Left hindlimb (tissue), 1 donor: ENCODE data around the gene CCDC14.
"Not testable (repeated sequence)": the region's sequence is repeated elsewhere in the genome, so short reads cannot be mapped to it uniquely, and the experiment has no call there.

Experiments
- DNase-seq: peaks from one replicate; pipeline ENCODE4 v3.0.0-alpha.2; 2018

The CCDC14 gene, protein sequence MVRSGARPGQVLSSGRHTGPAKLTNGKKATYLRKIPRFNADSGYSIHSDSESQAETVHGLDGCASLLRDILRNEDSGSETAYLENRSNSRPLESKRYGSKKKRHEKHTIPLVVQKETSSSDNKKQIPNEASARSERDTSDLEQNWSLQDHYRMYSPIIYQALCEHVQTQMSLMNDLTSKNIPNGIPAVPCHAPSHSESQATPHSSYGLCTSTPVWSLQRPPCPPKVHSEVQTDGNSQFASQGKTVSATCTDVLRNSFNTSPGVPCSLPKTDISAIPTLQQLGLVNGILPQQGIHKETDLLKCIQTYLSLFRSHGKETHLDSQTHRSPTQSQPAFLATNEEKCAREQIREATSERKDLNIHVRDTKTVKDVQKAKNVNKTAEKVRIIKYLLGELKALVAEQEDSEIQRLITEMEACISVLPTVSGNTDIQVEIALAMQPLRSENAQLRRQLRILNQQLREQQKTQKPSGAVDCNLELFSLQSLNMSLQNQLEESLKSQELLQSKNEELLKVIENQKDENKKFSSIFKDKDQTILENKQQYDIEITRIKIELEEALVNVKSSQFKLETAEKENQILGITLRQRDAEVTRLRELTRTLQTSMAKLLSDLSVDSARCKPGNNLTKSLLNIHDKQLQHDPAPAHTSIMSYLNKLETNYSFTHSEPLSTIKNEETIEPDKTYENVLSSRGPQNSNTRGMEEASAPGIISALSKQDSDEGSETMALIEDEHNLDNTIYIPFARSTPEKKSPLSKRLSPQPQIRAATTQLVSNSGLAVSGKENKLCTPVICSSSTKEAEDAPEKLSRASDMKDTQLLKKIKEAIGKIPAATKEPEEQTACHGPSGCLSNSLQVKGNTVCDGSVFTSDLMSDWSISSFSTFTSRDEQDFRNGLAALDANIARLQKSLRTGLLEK

DNA sequence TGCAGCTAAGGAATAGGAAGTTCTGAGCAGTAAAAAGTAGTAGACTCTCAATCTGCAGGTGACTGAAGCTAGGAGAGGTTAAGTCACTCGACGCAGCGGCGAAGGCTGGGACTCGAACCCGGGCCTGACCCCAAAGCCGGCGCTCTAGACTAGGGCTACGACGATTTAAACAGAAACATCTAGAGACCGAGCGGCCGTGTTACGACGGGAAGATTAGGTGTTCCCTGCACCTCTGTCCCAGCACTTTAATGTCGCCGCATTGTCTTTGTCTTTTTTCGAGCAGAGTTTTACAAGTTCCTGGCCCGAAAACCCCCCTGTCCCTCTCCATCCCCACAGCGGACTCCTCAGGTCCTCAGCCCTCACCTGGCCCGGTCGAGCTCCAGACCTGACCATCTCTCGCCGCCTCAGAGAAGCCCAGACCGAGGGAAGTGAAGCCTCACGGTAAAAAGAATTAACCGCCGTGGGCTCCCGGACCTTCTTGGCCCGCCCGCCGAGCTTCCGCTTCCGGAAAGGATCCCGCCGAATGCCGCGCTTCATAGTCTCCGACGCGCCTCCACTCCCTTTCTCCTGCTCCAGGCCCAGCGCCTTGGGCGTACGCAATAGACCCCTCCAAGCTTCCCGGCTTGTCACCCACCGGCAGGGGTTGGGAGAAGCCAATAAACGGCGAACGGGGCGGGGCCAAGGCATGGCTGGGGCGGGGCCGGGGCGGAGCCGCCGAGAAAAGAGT, at the start of gene CCDC14:
Gene CCDC14, minus strand, starts transcription at position 449 of the 727 bp plus-strand sequence. Its CDS starts 56 bp downstream, at position 393.
- DNase-seq = peak; percentile 98

GRCh38 chr3:124008321-124008720, 47.3 kb upstream of the CCDC14 start:
- DNase-seq = not testable (repeated sequence)

DNA sequence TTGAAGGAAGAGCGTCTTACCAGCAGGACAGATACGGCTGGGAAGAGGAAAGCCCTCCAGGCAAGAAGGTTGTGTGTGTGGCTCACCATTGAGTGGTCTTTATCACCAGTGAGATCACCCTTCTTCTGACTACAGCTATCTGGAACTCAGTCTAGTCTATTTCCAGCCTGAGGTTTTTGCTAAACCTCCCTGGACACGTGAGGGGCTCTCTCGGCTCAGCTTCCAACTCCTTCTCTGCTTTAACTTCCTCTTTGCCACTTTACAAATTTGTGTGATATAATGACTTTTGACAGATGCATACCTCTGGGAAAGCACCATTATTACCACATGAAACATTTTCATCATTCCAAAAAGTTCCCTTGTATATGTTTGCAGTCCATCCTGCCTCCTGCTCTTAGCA, 46.2 kb upstream of the CCDC14 start:
- DNase-seq = no peak

DNA sequence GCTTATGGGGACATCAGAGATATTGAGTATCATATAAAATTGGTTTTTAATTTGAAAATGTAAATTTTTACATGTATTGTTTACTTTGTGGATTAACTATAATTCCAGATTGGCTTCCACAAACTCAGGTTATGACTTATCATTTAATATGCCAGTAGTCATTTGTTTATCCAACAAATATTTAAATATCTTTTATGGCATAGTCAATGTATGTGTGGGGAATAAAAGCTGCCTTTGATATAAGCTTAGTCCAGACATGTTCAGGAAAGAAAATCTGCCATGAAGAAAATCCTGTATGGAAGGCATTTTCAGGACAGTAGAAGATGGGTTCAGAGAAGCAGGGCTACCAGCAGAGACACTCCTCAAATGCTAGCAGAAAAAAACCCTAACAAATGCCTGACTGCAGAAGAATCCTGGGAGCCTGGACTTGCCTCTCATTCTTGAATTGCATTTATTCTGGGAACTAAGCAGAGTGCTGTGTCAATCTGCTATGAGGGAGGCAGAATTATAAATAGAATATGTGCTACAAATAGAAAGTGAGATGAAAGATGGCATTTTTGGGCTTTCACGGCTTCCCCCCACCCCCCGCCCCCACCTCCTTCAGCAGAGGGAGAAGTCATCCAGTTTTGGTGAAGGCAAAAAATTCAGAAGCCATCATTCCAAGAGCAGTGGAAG, 41.5 kb upstream of the CCDC14 start:
- DNase-seq = not testable (repeated sequence)

DNA sequence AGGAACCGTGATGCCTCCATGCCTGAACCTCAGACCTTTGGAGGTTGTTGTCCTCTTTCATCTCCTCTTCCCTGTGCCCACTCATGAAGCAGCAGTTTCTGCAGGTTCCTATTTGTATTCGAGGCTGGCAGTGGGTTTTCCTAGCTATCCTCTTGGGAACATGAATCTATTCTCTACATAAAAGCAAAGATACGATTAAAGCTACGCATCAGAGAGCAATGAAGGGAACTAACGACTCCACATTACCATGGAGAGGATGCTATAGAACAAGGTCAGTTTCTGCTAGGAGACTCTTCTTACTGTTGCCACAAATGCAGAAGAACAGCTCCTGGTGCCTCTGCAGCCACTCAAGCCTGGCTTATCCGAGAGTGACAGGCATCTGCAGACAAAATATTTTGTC, 40.3 kb upstream of the CCDC14 start:
- DNase-seq = not testable (repeated sequence)

DNA sequence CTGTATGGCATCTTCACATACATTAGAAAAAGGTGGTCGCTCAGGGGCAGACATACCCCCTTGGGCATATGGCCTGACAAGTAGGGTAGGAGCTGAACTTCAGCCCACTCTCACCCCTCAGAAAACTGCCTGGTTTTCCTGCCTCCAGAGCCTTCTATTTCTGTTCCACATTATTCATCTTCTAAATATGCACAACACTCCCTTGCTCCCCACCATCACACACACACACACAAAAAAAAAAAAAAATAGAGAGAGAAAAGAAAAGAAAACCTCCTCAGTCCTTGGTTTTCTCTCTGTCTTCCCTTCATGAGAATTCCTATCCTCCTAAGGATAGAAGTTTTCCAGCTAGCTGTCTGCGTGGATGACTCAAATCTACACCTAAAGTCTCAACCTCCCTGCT, 36.5 kb upstream of the CCDC14 start:
- no peak for DNase-seq

- DNase-seq = no peak
These were observed 32.8 kb upstream of the CCDC14 start for GRCh38 chr3:123993818-123994217.

DNA sequence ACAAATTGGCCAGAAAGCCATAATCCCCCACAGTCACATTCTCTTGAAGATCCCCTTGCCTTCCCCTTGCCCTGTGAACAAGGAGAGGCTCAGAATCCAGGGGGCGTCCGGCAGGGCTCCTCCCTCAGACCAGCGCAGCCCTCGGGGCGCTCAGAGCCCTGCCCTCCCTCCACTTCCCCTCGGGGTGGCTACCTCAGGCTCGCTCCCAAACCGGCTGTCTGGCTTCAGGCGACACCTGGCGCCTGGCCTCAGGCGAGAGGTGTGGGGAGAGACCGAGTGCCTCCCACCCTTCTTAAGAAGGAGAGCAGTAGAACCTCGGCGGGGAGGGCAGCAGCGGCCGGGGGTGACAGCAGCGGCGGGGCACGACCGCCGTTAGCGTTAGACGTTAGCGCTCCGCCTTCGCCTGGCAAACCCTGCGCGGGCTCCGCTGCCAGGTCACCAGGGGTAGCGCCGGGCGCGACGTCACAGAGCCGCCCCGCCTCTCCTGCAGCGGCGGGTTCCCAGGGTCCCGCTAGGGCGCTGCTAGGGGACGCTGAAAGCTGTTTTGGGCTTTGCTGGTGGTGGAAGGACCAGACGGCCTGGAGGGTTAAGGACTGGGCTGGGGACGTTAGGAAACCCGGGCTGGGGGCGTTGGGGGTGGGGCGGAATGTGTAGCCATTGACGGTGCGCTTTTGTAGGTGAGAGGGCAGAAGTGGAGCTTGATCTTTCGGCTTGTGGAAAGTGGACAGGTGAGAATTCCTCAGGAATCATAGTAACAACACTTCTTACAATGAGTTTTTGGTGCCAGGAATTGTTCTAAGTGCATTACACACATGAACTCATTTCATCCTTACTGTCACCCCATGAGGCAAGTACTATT, 30.9 kb upstream of the CCDC14 start, which contains the start of gene ROPN1:
Gene ROPN1, minus strand, starts transcription at position 395 of the 859 bp plus-strand sequence. CDS start 11,643 bp downstream, outside the sequence.
- not testable (repeated sequence) for DNase-seq

DNA sequence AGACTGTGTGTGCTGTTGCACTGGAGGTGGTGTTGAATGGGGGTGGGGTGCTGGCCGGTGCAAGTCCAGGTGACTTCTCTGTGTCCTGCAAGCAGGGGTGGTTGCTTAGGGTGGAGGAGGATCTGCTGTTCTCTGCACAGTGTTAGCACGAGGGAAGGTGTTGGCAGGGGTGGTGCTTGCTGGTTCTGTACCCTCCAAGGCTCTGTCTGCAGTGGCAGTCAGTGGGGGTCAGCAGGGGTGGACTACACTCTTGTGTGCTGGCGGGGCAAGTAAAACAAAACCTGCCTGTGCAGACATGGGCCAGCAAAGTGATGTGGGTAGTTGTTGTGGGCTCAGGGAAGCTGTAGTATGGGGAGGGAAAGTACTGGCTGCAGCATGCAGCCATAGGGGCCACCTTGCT, 25.4 kb upstream of the CCDC14 start:
- no peak for DNase-seq

DNA sequence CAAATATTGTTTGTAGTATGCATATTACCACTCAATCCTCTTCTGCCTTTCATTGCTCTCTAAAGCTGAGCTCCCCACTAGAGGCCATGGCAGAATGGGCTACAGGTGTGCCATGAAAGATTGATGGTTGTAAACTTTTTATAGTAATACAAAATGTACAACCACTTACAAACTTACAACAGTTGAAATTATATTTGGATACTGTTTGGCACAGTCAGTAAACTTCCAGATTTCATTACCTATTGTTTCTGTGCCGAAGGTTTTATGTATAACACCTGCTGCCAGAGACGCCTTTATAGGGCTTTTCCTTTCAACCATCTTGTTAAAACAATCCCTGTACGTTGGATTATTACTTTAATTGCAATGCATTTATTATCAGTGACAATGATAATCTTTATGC, 23.9 kb upstream of the CCDC14 start:
- no peak for DNase-seq

DNA sequence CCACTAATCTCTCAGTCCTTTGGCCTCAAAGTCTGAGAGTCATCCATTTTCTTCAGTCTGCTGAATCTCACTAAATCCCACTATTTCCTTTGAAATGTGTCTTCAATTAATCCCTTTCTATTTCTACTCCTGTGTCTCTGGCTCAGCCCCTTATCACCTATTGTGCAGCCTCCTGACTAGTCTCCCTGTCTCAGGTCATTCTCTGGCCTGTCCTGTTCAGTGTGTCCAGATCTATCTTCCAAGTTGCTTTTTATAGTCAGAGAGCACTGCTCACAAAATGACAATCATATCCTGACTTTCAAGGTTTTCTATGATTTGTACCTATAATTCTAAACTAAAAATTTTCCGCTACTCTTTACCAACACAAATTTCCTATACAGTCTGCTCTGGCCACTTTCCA, 23.3 kb upstream of the CCDC14 start:
- no peak for DNase-seq

DNA sequence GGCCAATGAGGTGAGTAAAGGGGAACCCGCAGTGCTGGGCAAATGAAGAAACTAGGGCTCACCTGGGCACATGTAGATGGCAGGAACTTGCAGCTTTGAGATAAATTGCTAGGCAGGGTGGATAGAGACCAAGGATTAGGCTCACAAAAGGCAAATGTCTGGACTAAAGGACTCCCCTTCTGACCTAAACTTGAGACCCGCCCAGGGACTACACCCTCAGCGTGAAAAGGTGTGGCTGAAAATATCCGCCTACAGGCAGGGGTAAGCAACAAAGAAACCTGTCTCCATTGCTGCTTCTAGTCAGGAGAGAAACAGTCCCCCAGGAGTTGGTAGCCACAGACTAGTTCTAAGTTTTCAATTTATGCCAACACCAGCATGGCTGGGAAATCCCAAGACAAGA, 20.3 kb upstream of the CCDC14 start:
- DNase-seq = not testable (repeated sequence)

DNA sequence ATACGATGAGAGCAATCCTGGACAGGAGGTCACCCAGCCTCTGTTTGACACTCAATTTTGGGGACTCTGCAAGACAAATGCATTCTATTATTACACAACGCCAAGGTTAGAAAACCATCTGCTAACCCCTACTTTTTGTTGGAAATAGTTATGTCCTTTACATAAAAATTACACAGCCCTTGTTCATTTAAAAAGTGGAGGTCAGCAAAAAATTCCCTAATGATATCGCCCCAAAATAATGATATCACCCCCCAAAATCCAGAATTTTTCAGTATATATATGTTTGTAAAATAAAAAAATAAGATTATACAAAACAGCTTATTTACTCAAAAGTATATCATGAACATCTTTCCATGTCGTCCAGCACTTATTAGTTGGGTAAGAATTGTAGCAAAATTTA, 19.5 kb upstream of the CCDC14 start:
- no peak for DNase-seq

DNA sequence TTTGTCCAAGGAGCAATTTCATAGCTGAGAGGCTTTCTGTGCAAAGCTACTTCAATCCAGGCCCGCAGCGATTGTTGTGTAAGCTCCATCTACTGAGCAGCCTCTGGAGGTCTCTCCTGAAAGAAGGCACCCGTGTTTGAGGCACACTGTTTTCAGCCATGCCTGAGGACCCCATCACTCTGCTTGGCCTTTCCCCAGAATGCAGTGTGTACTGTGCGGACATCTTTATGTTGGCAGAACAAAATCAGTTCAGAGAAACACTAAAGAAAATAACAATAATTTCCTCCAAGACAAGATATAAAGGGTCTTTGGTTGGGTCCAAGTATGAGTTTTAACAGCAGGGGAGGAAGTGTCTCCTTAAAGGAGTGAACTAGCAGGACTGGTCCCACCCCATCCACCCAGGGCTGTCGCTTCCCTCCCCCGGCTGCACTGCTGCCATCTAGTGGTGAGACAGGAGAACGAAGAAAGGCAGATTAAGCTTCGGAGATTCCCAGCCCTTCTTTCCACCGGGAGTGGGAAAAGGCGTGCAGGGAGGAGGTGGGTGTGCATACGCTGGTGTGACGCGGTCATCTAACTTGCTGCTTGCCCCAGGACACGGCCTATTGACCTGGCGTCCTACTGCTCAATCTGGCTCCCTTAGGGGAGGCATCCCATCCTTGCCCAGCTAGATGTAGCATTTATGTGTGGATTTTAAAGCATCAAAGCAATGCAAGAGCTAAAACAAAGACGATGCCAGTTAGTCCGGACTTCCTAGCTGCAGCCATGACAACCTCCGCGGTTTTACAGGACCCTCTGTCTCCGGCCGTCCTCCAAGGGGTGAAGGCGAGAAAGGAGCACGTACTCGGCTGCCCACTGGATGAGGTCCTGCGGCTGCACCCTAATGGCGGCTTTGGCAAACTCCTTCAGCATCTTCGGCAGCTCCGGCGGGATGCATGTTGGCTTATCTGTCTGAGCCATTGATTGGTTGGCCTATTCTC, 18.8 kb upstream of the CCDC14 start:
- DNase-seq = peak; percentile 48

- not testable (repeated sequence) for DNase-seq
These were observed 15.9 kb upstream of the CCDC14 start for GRCh38 chr3:123976904-123977303.

GRCh38 chr3:123976181-123976898, 15.3 kb upstream of the CCDC14 start:
- not testable (repeated sequence) for DNase-seq

DNA sequence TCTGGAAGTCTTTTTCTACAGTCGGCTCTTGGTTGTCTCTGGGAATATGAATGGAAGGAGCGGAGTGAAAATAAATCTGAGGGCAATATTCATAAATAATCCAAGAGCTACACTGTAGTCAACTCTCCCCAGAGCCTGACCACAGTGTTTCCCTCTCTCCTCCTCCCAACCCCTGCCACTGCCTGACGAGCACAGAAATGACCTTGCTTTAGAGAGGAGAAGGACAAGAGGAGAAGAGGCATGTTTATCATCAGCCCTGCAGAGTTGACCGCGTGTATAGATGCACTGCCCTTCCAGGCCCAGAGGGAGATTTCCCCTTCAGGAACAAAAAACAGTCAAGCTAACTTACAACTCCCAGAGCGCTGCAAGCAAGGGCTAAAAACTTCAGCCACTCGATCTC, 14.0 kb upstream of the CCDC14 start:
- not testable (repeated sequence) for DNase-seq

DNA sequence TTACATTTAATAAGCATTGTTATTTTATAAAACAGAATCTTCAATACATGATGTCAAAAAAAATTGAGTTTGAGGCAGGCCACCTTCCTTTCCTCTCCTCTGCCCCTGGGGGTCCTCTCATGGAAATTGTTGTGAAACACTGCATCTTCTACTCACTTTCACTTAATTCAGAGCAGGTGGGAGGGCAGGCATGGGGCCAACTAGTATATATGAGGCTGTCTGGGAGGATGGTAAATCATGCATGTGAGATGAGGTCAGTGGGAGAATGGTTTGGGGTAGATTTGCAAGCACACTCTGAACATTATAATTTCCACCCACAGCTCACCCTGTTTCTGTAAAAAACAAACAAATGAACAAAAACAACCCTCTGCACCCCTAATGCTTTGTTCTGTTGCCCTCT, 10.4 kb upstream of the CCDC14 start:
- no peak for DNase-seq

DNA sequence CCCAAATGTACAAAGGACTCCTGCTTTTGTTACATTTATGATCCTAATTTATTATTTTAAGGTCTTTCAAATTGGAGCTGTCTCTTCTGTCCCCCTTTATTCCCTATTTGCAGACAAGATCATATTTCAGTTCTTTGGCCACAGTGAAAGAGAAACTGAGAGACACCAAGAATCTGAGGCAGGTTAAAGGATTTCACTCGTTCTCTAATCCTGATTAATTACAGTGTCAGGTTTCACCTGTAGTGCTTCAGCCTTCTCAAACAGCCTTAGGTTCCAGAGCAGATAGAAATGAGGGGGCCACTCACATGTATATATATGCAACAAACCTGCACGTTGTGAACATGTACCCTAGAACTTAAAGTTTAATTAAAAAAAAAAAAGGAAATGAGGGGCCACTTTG, 6.2 kb upstream of the CCDC14 start:
- not testable (repeated sequence) for DNase-seq
